ENCODE measurements around the gene MYG1. TPM values are rescaled to one million over a fixed set of nuclear protein-coding genes. Genes with fewer than 3 reads are reported as not detected.

Gene MYG1, protein sequence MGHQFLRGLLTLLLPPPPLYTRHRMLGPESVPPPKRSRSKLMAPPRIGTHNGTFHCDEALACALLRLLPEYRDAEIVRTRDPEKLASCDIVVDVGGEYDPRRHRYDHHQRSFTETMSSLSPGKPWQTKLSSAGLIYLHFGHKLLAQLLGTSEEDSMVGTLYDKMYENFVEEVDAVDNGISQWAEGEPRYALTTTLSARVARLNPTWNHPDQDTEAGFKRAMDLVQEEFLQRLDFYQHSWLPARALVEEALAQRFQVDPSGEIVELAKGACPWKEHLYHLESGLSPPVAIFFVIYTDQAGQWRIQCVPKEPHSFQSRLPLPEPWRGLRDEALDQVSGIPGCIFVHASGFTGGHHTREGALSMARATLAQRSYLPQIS
- total RNA-seq = 44.8 and 56.7 TPM in 2 replicates

DNA sequence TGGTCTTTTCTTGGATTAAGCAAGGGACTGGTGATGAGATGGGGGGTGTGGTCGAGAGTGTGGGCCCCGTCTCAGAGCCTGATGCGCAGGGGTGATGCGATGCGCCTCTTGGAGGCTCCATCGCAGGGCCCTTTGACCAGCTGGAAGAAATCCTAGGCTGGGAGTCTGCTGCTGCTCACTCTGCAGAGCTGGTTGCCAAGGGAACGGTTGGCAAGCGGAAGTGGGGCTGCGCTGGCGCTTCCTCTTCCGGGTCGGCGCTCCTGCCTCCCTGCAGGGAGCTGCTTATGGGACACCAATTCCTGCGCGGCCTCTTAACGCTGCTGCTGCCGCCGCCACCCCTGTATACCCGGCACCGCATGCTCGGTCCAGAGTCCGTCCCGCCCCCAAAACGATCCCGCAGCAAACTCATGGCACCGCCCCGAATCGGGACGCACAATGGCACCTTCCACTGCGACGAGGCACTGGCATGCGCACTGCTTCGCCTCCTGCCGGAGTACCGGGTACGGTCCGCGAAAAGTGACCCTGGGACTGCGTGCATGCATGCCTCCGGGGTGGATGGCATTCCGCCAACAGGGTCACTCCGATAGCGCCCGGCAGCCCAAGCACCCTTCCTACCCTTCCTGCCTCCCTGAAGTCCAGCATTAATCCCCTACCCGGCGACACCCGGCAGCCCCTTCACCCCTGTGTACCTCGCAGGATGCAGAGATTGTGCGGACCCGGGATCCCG is at the start of gene MYG1:
Gene MYG1, plus strand, starts transcription at position 242 of the 727 bp plus-strand sequence. Its CDS starts 43 bp downstream, at position 285.

DNA sequence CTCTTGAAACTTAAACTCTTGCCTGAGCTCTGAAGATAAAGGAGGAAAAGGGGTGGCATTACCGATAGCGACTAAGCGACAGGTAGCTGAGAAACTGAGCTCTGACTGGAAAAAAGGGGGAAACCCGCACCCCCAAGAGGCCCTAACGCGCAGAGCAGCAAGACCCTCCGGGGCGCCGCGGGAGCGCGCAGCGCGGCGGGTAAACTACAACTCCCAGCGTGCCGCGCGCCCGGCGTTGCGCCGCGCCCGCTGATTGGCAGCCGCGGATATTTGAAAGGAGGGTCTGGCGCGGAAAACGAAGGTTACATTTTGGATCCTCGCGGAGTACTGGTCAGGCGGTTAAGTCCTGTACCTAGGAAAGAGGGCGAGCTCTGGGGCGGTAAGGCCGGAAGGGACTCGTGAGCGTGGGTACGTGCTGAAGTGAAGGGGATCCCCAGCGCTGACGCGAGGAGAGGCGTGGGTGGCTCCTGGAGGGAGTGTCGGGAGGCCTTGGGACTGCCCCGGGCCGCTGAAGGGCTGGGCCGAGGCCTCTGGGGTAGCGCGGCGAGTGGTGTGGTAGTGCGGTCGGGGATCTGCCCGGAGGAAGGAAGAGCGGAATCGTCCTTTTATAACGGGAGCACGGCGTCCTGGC is 31.4 kb upstream of the MYG1 start, which contains the start of gene ESPL1:
Gene ESPL1, plus strand, starts transcription at position 301 of the 631 bp plus-strand sequence. CDS start 468 bp downstream, outside the sequence.

DNA sequence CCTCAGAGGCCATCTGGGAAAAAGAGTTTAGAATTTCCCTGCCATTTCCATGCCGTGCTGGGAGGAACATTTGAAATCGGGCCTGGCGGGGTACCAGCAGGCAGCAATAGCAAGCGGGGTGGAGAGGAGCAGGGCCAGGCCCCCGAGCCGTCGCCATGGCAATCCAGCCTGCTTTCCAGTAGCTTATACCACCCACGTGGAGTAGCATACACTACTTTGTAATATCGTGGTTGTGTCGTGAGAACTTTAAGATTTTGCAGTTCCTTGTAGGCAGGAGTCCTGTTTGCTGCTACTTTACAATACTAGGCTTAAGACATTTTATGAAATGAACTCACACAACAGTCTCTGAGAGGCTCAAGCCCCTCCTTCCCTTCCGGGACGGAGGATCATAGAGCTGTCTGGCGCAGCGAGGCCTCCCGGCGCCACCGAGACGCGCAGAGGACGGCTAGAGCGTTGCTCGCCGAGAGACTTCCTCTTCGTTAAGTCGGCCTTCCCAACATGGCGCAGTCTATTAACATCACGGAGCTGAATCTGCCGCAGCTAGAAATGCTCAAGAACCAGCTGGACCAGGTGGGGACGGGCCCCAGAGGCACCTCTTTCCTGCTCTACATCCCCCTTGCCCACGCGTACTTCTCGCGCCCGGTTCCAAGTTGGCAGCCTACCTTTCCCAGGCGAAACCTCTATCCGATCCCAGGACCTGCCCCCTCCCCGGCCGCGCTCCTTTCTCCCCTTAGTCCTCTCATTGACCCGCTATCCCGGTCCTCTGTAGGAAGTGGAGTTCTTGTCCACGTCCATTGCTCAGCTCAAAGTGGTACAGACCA is 4.2 kb upstream of the MYG1 start, which contains the start of gene PFDN5:
Gene PFDN5, plus strand, starts transcription at position 473 of the 821 bp plus-strand sequence. Its CDS starts 26 bp downstream, at position 499.

DNA sequence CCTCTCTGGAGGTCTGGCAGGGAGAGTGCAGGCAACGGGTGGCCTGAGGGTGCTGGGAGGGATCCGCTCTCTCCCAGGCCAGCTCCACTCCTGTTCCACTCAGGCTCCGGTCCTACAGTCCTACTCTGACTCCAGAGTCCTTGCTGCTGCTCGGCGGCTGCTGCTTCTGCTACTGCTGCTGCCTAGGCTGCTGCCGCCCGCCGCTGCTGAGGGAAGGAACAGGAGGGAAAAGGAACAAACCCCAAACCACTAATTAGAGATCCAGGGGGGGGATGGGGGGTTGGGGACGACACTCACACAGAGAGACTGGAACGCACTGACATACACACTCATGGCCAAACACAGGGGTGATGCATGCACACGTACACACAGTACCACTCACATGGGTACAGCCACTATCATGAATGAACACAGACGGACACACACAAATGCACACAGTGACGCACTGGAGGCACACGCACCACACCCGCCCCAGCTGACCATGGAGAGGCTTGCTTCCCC is 36.7 kb downstream of the MYG1 start, which contains the start of gene SP7:
Gene SP7, minus strand, starts transcription at position 174 of the 501 bp plus-strand sequence. CDS start 708 bp downstream, outside the sequence.

Other genes starting within 250 kb of the MYG1 start
- 106 and 116 TPM in 2 replicates for gene TNS2, start 249.6 kb upstream of the MYG1 start, total RNA-seq
- gene SPRYD3, start 220.3 kb upstream of the MYG1 start, total RNA-seq = 26.8 and 33.8 TPM in 2 replicates
- gene IGFBP6, start 202.0 kb upstream of the MYG1 start, total RNA-seq = 399 and 790 TPM in 2 replicates
- gene SOAT2, start 196.2 kb upstream of the MYG1 start, total RNA-seq = under 0.01 TPM in 1 of 2 replicates, not detected in the other
- gene ZNF740, start 119.0 kb upstream of the MYG1 start, total RNA-seq = 9.9 and 17.2 TPM in 2 replicates
- 8.1 and 10.0 TPM in 2 replicates for gene CSAD, start 118.8 kb upstream of the MYG1 start, total RNA-seq
- gene ITGB7, start 92.4 kb upstream of the MYG1 start, total RNA-seq = 0.78 and 1.1 TPM in 2 replicates
- 26.8 and 29.7 TPM in 2 replicates for gene RARG, start 67.5 kb upstream of the MYG1 start, total RNA-seq
- 6.2 and 14.1 TPM in 2 replicates for gene ESPL1, start 31.4 kb upstream of the MYG1 start, total RNA-seq
- gene PFDN5, start 4.2 kb upstream of the MYG1 start, total RNA-seq = 175 and 338 TPM in 2 replicates
- gene AAAS, start 21.9 kb downstream of the MYG1 start, total RNA-seq = 44.5 and 62.0 TPM in 2 replicates
- not detected in 2 replicates for gene SP7, start 36.7 kb downstream of the MYG1 start, total RNA-seq
- gene SP1, start 80.5 kb downstream of the MYG1 start, total RNA-seq = 33.4 and 51.8 TPM in 2 replicates
- not detected in 2 replicates for gene AMHR2, start 124.2 kb downstream of the MYG1 start, total RNA-seq
- gene PRR13, start 142.0 kb downstream of the MYG1 start, total RNA-seq = 61.2 and 61.4 TPM in 2 replicates
- gene PCBP2, start 152.4 kb downstream of the MYG1 start, total RNA-seq = 259 and 261 TPM in 2 replicates
- gene MAP3K12, start 199.8 kb downstream of the MYG1 start, total RNA-seq = 35.4 and 36.0 TPM in 2 replicates
- 51.1 and 53.4 TPM in 2 replicates for gene TARBP2, start 201.6 kb downstream of the MYG1 start, total RNA-seq
- not detected in 2 replicates for gene NPFF, start 207.8 kb downstream of the MYG1 start, total RNA-seq